PC-3 (cell line): ENCODE measurements around the gene NOL4L. TPM values are rescaled to one million over a fixed set of nuclear protein-coding genes. Genes with fewer than 3 reads are reported as not detected.

Experiments
- ATAC-seq: fragments of 200-7000 bp; cut with Tn5 transposase; 2 replicates; pipeline ENCODE4 v1.9.1; 2020; ENCODE audit warnings: mild to moderate bottlenecking, moderate library complexity
- BruUV-seq: library from RNA; stranded (reverse); fragments of 400-500 nt; replicated peaks from 2 replicates; lab custom pipeline; 2021; lab: Mats Ljungman, UMichigan
- CTCF ChIA-PET: fragments of 300-600 bp; sonication (Branson Sonifier 250); formaldehyde crosslinking; loops from one replicate; lab custom pipeline; 2022; ENCODE audit warnings: antibody characterized with exemption; lab: Charles Lee
- POLR2A ChIA-PET: fragments of 300-600 bp; sonication (Branson Sonifier 250); formaldehyde crosslinking; loops from one replicate; lab custom pipeline; 2022; ENCODE audit warnings: antibody characterized with exemption; ENCODE audit not compliant: unreplicated experiment; lab: Charles Lee
- DNase-seq: peaks from one replicate; pipeline ENCODE4 v3.0.0-alpha.2; 2015
- H2AFZ ChIP-seq: fragments of 300-600 bp; sonication (generic); 2 replicates; pipeline ENCODE4 v1.6.0; 2016; ENCODE audit warnings: antibody characterized with exemption, low read length
- H3F3A ChIP-seq: fragments of 300-600 bp; sonication (generic); one replicate; pipeline ENCODE4 v1.6.0; 2017; ENCODE audit warnings: antibody characterized with exemption, low read length, control low read depth, mild to moderate bottlenecking; ENCODE audit not compliant: unreplicated experiment
- H3K27ac ChIP-seq: fragments of 300-600 bp; sonication (generic); 2 replicates; pipeline ENCODE4 v1.5.1; 2016; ENCODE audit warnings: mild to moderate bottlenecking, low read length
- H3K27me3 ChIP-seq: fragments of 300-600 bp; sonication (generic); 2 replicates; pipeline ENCODE4 v1.6.1; 2016; ENCODE audit warnings: low read length, mixed read lengths
- H3K36me3 ChIP-seq: fragments of 300-600 bp; sonication (generic); 2 replicates; pipeline ENCODE4 v1.6.1; 2016; ENCODE audit warnings: low read depth, mixed run types, low read length, mixed read lengths
- H3K4me1 ChIP-seq: fragments of 300-600 bp; sonication (generic); 2 replicates; pipeline ENCODE4 v1.5.1; 2016; ENCODE audit warnings: low read length; ENCODE audit not compliant: insufficient read depth
- H3K4me2 ChIP-seq: fragments of 300-600 bp; sonication (generic); 2 replicates; pipeline ENCODE4 v1.6.0; 2016; ENCODE audit warnings: low read length
- H3K4me3 ChIP-seq: fragments of 300-600 bp; sonication (generic); 2 replicates; pipeline ENCODE4 v1.5.1; 2016; ENCODE audit warnings: mild to moderate bottlenecking, low read length, mixed read lengths
- H3K79me2 ChIP-seq: fragments of 300-600 bp; sonication (generic); 2 replicates; pipeline ENCODE4 v1.6.1; 2017; ENCODE audit warnings: low read length, mixed read lengths
- H3K9ac ChIP-seq: fragments of 300-600 bp; sonication (generic); 2 replicates; pipeline ENCODE4 v1.6.0; 2016; ENCODE audit warnings: mild to moderate bottlenecking, low read length
- H3K9me2 ChIP-seq: fragments of 300-600 bp; sonication (generic); replicated peaks from 2 replicates; pipeline ENCODE4 v1.6.1; 2016; ENCODE audit warnings: mixed run types, low read length, mixed read lengths
- H3K9me3 ChIP-seq: fragments of 300-600 bp; sonication (generic); 2 replicates; pipeline ENCODE4 v1.6.1; 2016; ENCODE audit warnings: low read length, mixed read lengths
- H4K20me1 ChIP-seq: fragments of 300-600 bp; sonication (generic); 2 replicates; pipeline ENCODE4 v1.6.1; 2016; ENCODE audit warnings: low read length, mixed read lengths
- EZH2 ChIP-seq: fragments of 300-600 bp; sonication (generic); IDR thresholded peaks from one replicate; pipeline ENCODE4 v1.6.1; 2017; ENCODE audit warnings: antibody characterized with exemption, mild to moderate bottlenecking, low read length; ENCODE audit not compliant: unreplicated experiment
- EZH2phosphoT487 ChIP-seq: fragments of 300-600 bp; sonication (generic); IDR thresholded peaks from 2 replicates; pipeline ENCODE4 v1.6.1; 2018; ENCODE audit warnings: mild to moderate bottlenecking, antibody characterized with exemption, low read length, borderline replicate concordance
- intact Hi-C: fragments of 100-400 bp; cut with micrococcal nuclease; formaldehyde crosslinking; loops from 2 replicates; pipeline ENCODE4 v1.9.0; 2023
- total RNA-seq: library from RNA; depleted of rRNA; stranded (reverse); fragments of >200 nt; gene quantifications from 2 replicates; pipeline ENCODE4 v1.2.3, GENCODE V29; 2014
- TF ChIP-seq, protein P1 (sequence below): fragments of 300-600 bp; sonication (generic); conservative IDR thresholded peaks from 2 replicates; pipeline ENCODE4 v1.5.1; 2017; ENCODE audit warnings: antibody characterized with exemption, low read depth, mild to moderate bottlenecking, low read length

NOL4L gene
- total RNA-seq, 1 experiment from 2014 or later: 7.3 TPM

DNA sequence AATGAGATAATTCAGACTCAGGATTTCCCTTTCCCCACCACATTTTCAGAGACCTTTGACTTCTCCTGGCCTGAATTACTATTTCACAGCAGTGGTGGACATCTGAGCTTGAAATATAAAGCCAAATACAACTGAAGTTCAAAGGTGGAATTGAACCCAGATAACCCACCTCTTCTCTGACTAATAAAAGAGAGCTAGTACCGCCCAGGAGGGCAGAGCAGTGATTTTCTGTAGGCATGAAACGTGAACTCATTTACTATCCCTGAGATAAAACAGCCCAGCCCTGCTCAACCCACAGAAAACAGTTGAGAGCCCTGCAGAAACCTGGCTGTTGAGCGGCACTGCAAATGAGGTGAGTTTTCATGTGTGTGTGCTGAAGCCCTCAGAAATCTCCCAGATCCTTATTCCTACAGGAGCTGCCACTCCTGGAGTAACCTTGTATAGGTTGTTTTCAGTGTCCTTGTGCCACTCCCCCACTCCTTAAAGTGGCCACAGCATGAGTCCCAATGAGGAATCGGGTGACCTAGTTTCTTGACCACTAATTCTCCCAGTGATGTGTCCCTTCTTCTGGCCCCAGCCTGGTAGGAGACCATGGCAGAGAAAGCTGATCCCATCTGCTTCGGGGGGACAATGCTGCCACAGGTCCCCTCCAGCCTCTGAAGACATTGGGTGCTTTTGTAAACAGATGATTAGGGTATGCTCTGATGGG is 99.2 kb downstream of the NOL4L start:
- H3K9me3 ChIP-seq: no peaks in the 10 kb centered on the region
- H2AFZ ChIP-seq: peak overlapping the region; percentile 95
- H3K9me2 ChIP-seq: no peaks in the 10 kb centered on the region
- no peaks in the 10 kb centered on the region for H3K36me3 ChIP-seq
- DNase-seq (no peak), ATAC-seq (no peak)
- H3K4me1 ChIP-seq: peaks cover 11% of the 10 kb centered on the region
- H3K27me3 ChIP-seq: no peaks in the 10 kb centered on the region
- H3K9ac ChIP-seq: no peak overlapping the region
- H4K20me1 ChIP-seq: no peaks in the 10 kb centered on the region
- ChIA-PET POLR2A (interaction anchor here (0.6 kb wide), 1 partner anchor 288 kb away, joined by 28 read pairs; no protein-coding TSS in a partner anchor), CTCF (no interaction called here)
- BruUV-seq: no TSS peak
- peaks cover 7% of the 10 kb centered on the region for H3K79me2 ChIP-seq
- TF ChIP-seq EZH2 (no peak), EZH2phosphoT487 (no peak)
- TF ChIP-seq, protein P1, sequence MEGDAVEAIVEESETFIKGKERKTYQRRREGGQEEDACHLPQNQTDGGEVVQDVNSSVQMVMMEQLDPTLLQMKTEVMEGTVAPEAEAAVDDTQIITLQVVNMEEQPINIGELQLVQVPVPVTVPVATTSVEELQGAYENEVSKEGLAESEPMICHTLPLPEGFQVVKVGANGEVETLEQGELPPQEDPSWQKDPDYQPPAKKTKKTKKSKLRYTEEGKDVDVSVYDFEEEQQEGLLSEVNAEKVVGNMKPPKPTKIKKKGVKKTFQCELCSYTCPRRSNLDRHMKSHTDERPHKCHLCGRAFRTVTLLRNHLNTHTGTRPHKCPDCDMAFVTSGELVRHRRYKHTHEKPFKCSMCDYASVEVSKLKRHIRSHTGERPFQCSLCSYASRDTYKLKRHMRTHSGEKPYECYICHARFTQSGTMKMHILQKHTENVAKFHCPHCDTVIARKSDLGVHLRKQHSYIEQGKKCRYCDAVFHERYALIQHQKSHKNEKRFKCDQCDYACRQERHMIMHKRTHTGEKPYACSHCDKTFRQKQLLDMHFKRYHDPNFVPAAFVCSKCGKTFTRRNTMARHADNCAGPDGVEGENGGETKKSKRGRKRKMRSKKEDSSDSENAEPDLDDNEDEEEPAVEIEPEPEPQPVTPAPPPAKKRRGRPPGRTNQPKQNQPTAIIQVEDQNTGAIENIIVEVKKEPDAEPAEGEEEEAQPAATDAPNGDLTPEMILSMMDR: no peak
- no peaks in the 10 kb centered on the region for H3F3A ChIP-seq
- H3K4me3 ChIP-seq: no peak overlapping the region
- peak overlapping the region; percentile 100 for H3K4me2 ChIP-seq
- intact Hi-C loops: no loop called here
- H3K27ac ChIP-seq: no peak overlapping the region

DNA sequence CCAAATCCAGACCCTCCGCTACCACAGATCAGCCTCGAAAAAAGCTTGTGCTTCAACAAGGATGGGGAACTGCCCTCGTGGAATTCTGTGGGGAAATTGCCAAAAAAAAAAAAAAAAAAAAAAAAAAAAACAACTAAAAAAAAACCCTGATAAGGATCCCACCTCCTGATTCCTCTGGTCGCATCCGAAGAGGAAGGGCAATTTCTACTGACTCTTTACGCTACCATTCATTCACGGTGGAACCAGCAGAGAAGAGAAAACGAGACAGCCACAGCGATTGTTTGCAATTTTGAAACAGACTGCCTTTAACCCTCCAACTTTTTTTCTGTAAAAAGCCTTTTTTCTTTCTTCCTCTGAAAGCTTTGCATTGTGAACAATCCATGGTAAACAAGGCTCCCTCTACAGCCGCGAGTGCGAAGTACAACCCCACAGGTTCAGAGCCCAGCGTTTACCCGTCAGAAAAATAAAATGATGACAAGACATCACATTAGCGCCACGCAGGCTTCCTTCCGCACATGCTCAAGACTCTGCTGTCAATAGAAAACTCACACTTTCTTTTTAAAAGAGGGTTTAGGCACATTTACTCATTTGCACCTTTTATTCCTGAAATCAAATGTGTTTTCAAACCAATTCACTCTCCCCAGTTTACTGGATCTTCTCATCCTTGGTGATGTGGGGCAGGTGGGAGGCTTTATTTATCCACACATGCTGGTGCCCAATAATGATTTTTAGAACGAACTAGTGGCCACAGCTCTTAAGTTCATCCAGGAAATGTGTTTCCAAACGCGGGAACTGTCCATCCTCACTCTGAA is 100.0 kb downstream of the NOL4L start:
- Histone ChIP-seq H3K4me1 (peaks cover 11% of the 10 kb centered on the region), H3K9me2 (no peaks in the 10 kb centered on the region), H3F3A (no peaks in the 10 kb centered on the region), H3K9ac (peak overlapping the region; percentile 59), H3K36me3 (no peaks in the 10 kb centered on the region), H3K4me3 (peak overlapping the region; percentile 85), H3K27me3 (no peaks in the 10 kb centered on the region), H3K4me2 (peak overlapping the region; percentile 100), H4K20me1 (no peaks in the 10 kb centered on the region), H3K27ac (no peak overlapping the region), H2AFZ (peak overlapping the region; percentile 95), H3K79me2 (peaks cover 14% of the 10 kb centered on the region), H3K9me3 (no peaks in the 10 kb centered on the region)
- CTCF ChIA-PET: no interaction called here
- POLR2A ChIA-PET: interaction anchor here (0.6 kb wide), 1 partner anchor 24 kb away, joined by 5 read pairs; no protein-coding TSS in a partner anchor
- no TSS peak for BruUV-seq
- peak; percentile 54 for ATAC-seq
- DNase-seq: peak; percentile 82
- intact Hi-C loops: no loop called here
- TF ChIP-seq, protein P1: peak; percentile 83
- TF ChIP-seq EZH2phosphoT487 (no peak), EZH2 (no peak)
